HUDEP-2 (cell line): ENCODE results near the gene TCOF1.

Experiments
- DNase-seq, 76 experiments: peaks; one replicate each; lab custom pipeline; 2025; ENCODE audit not compliant: unreplicated experiment in 76 of 76; lab: John Stamatoyannopoulos, UW

The TCOF1 gene

GRCh38 chr5:150386024-150386855 is 28.7 kb downstream of the TCOF1 start:
- DNase-seq = no peak

DNA sequence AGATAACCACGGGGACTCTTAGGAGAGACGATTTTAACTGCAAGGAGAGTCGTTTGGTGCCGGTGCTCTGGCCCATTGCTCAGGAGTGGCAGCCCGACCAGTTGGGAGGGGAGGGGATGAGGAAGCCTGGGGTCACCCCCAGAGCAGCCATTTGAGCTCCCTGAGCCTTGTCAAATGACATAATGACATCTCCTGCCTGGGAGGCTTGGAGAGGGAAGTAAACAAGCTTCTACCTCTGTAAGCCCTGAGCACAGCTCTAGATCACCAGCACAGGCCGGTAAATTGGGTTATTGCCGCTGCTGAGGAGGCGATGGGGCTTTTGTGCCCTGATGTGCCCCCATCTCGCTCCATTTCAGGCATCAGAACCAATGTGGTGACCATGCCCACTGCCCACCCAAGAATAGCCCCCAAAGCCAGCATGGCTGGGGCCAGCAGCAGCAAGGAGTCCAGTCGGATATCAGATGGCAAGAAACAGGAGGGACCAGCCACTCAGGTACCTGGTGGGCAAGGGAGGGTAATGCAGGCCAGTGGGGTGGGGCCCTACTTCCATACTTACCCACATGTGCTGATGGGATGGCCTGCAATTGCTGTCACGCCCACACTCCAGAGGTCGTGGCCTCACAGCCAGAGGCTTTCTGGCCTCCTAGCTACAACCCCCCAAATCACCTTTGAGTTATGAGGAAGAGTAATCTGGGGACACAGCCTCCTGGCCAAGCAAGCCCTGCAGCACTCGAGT is 32.2 kb downstream of the TCOF1 start:
- DNase-seq = no peak

- DNase-seq = no peak
Measured at GRCh38 chr5:150391064-150391834, 33.8 kb downstream of the TCOF1 start.

DNA sequence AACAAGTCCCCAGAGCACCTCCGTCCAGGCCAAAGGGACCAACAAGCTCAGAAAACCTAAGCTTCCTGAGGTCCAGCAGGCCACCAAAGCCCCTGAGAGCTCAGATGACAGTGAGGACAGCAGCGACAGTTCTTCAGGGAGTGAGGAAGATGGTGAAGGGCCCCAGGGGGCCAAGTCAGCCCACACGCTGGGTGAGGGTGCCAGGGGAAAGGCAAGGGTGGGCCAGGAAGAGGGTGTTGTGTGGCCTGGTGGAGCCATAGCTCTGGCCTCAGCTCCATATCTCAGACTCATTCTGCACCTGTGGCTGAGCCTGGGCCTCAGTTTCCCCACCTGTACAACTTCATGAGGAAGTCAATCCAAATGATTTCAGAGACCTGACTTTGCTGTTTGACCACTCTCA is 34.5 kb downstream of the TCOF1 start:
- DNase-seq = no peak

- no peak for DNase-seq
Measured at GRCh38 chr5:150392680-150393079, 35.2 kb downstream of the TCOF1 start.

GRCh38 chr5:150393096-150393645 is 35.7 kb downstream of the TCOF1 start:
- DNase-seq = no peak

- DNase-seq = no peak
Measured at GRCh38 chr5:150394131-150394530, 36.6 kb downstream of the TCOF1 start.

- no peak for DNase-seq
Measured at GRCh38 chr5:150394912-150395687, 37.6 kb downstream of the TCOF1 start.

- DNase-seq = no peak
Measured at GRCh38 chr5:150395688-150395975, 38.1 kb downstream of the TCOF1 start.

GRCh38 chr5:150396267-150396666 is 38.8 kb downstream of the TCOF1 start:
- DNase-seq = no peak

GRCh38 chr5:150397146-150397781 is 39.8 kb downstream of the TCOF1 start:
- DNase-seq = no peak

- no peak for DNase-seq
Measured at GRCh38 chr5:150397782-150398721, 40.6 kb downstream of the TCOF1 start.

GRCh38 chr5:150398722-150399523 is 41.4 kb downstream of the TCOF1 start:
- no peak for DNase-seq

DNA sequence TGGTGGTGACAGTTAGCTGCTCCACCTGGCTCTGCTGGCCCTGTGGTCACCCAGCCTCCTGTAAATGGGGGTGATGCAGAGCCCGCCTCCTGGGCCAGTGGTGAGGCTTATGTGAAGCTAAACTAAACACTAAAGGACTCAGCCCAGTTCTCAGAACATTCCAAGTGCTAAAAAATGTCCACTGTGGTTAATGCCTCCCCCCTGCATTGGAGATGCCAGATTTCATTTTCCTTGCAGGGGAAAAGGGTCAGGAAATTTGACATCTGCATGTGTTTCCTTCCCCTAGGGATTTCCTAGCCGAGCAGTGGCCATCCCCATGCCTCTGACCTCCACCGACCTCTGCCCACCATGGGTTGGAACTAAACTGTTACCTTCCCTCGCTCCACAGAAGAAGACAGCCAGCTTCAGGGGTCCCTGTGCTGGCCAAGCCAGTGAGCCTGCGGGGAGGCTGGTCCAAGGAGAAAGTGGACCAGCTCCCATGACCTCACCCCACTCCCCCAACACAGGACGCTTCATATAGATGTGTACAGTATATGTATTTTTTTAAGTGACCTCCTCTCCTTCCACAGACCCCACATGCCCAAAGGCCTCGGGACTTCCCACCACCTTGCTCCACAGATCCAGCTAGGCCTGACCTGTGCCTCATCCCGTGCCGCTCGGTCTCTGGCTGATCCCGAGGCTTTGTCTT is 42.2 kb downstream of the TCOF1 start:
- DNase-seq = no peak

- DNase-seq = no peak
Measured at GRCh38 chr5:150400316-150401075, 43.0 kb downstream of the TCOF1 start.

DNA sequence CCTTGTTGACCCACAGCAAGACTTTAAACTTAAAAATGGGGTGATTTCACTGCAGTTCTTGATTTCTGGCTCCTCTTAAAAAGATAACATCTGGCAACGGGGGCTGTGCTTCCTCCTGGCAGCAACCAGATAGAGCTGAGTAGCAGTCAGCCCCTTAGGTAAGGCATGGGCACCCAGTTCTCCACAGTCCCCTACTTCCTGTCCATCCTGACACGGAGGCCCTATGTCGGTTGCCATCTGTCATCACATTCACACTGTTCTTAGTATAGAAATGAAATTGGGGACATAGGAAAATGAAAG is 43.5 kb downstream of the TCOF1 start:
- DNase-seq = peak in 1 of 76 experiments; percentile 3
